ENCODE results near the gene IRF4. TPM values are rescaled to one million over a fixed set of nuclear protein-coding genes. Genes with fewer than 3 reads are reported as not detected.

Gene IRF4
- total and polyA plus RNA-seq, 2 donors (not counting 3 experiments of a cell fraction or from before 2014, with no cell fraction given) = not detected

DNA sequence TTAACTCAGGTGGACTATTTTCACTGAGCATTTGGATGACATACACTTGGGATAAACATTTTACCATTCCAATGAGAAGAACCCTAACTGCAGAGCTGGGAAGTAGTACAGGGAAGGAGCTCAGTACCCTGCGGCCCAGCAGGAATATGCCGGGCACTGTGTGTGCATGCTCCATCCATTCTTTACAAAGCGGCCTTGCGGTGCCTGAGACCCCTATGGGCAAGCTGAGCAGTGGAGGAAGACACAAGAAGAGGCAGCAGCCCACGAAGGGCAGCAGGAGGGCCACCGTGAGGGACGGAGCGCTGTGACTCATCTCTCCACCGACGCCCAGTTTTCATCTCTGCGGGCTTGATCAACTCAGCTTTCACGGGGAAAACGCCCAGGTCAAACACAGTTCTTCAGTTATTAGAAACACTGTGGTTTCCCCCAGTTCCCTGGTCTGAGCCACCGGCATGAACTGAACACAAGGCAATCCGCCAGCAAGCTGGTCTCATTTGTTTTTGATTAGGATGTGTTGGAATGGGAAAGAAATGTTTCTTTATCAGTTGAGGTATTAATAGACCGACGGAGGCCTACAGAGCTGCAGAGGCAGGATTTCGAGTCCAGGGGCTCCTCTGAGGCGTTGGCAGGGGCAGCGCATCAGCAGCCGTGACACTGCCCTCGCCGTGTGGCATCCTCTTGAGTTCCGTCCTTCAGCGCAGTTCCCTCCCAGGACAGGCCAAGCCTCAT lies 44.9 kb downstream of the IRF4 start:
- ChIA-PET CTCF (no interaction called here), POLR2A (no interaction called here)
- Histone ChIP-seq H3K79me2 (ENCODE audit: control insufficient read depth, insufficient read depth, low read length) (no peaks in the 10 kb centered on the region), H3K9ac (replicated peaks; ENCODE audit: extremely low read depth, insufficient read depth, low read length) (no peak overlapping the region), H4K20me1 (replicated peaks; ENCODE audit: control insufficient read depth, extremely low read depth, insufficient read depth, low read length) (no peaks in the 10 kb centered on the region), H3K9me3 (replicated peaks; ENCODE audit: control insufficient read depth, insufficient read depth, low read length) (no peaks in the 10 kb centered on the region), H3K27me3 (ENCODE audit: control insufficient read depth in 2 of 2, insufficient read depth in 2 of 2, low read length in 2 of 2) (no peaks in the 10 kb centered on the region), H3K36me3 (ENCODE audit: control insufficient read depth in 2 of 2, extremely low read depth in 1 of 2, insufficient read depth in 2 of 2, low read length in 2 of 2) (no peaks in the 10 kb centered on the region), H3K4me2 (ENCODE audit: insufficient read depth, low read length) (no peak overlapping the region), H3K27ac (ENCODE audit: insufficient read depth, low read depth, low read length) (no peak overlapping the region), H3K4me1 (ENCODE audit: control insufficient read depth, extremely low read depth, insufficient read depth, low read length) (no peaks in the 10 kb centered on the region), H3K4me3 (replicated peaks in 1 of 3; ENCODE audit: insufficient read depth in 1 of 3, low read depth in 1 of 3, low read length in 3 of 3) (no peak overlapping the region), H3K9me1 (replicated peaks; ENCODE audit: control insufficient read depth, extremely low read depth, insufficient read depth, low read length) (no peaks in the 10 kb centered on the region), H2AFZ (ENCODE audit: low read depth, low read length) (no peak overlapping the region)
- no peak for DNase-seq (ENCODE audit: low read depth, low spot score)
- TF ChIP-seq FOS (IDR thresholded peaks at IDR 0.05; ENCODE audit: borderline replicate concordance, insufficient read depth, low read length) = no peak
- no peak for TF ChIP-seq MYC (IDR thresholded peaks at IDR 0.05; ENCODE audit: low read depth, low read length)
- TF ChIP-seq, protein P1, sequence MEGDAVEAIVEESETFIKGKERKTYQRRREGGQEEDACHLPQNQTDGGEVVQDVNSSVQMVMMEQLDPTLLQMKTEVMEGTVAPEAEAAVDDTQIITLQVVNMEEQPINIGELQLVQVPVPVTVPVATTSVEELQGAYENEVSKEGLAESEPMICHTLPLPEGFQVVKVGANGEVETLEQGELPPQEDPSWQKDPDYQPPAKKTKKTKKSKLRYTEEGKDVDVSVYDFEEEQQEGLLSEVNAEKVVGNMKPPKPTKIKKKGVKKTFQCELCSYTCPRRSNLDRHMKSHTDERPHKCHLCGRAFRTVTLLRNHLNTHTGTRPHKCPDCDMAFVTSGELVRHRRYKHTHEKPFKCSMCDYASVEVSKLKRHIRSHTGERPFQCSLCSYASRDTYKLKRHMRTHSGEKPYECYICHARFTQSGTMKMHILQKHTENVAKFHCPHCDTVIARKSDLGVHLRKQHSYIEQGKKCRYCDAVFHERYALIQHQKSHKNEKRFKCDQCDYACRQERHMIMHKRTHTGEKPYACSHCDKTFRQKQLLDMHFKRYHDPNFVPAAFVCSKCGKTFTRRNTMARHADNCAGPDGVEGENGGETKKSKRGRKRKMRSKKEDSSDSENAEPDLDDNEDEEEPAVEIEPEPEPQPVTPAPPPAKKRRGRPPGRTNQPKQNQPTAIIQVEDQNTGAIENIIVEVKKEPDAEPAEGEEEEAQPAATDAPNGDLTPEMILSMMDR (IDR thresholded peaks at IDR 0.05; ENCODE audit: extremely low read depth in 1 of 2, insufficient read depth in 1 of 2, low read depth in 1 of 2, low read length in 2 of 2) = no peak
- no peak for TF ChIP-seq POLR2AphosphoS5 (IDR thresholded peaks at IDR 0.05; ENCODE audit: insufficient read depth, low read depth, low read length)
- TF ChIP-seq JUN (IDR thresholded peaks at IDR 0.05; ENCODE audit: borderline replicate concordance, insufficient read depth, insufficient read length, low read depth) = no peak
- TF ChIP-seq GATA2 (IDR thresholded peaks at IDR 0.05; ENCODE audit: insufficient read depth, insufficient read length, low read depth, low read length) = no peak
- TF ChIP-seq POLR2A (IDR thresholded peaks at IDR 0.05; ENCODE audit: low read depth, low read length) = no peak
- TF ChIP-seq EZH2 (IDR thresholded peaks at IDR 0.05; ENCODE audit: borderline replicate concordance, low read depth, low read length, severe bottlenecking) = no peak
- TF ChIP-seq MAX (IDR thresholded peaks at IDR 0.05; ENCODE audit: insufficient read depth, insufficient read length) = no peak
- dilution Hi-C loops (cut with MboI; ENCODE audit: extremely low pct_ligation_motif_present, low sequenced_read_pairs) = no loop called here
- no TSS peak for BruUV-seq (replicated peaks)
- intact Hi-C loops (cut with micrococcal nuclease) = no loop called here
- FAIRE-seq = no peak
